Measurements from ENCODE around the gene MOV10L1.
"Not testable (repeated sequence)": the region's sequence is repeated elsewhere in the genome, so short reads cannot be mapped to it uniquely, and the experiment has no call there.

GRCh38 chr22:50147258-50148165 lies 57.7 kb downstream of the MOV10L1 start:
- not testable (repeated sequence) for TF ChIP-seq CTCF, EZH2phosphoT487 (IDR thresholded peaks at IDR 0.05; ENCODE audit: low read length)

Data from MM.1S (cell line).